H1 (cell line): ENCODE data around the gene FOXN1. TPM values are rescaled to one million over a fixed set of nuclear protein-coding genes. Genes with fewer than 3 reads are reported as not detected.

ENCODE experiments used
- CTCF ChIA-PET: fragments of 300-600 bp; sonication (Branson Sonifier 250); formaldehyde crosslinking; loops from one replicate; lab custom pipeline; 2021; ENCODE audit not compliant: partially characterized antibody; lab: Charles Lee
- POLR2A ChIA-PET: fragments of 300-600 bp; sonication (Branson Sonifier 250); formaldehyde crosslinking; loops from one replicate; lab custom pipeline; 2021; ENCODE audit warnings: inconsistent platforms; ENCODE audit not compliant: partially characterized antibody; lab: Charles Lee
- DNase-seq, 2 experiments: peaks; one replicate each; pipeline versions ENCODE4 v3.0.0 to v3.0.0-alpha.2; 2010 to 2022; ENCODE audit warnings: low spot score in 2 of 2, low read depth in 1 of 2, mixed read lengths in 1 of 2
- FAIRE-seq: peaks from 2 replicates; lab custom pipeline; 2011; peaks lifted over from hg19 to GRCh38; lab: Jason Lieb, UNC
- H2AFZ ChIP-seq: 2 replicates; pipeline ENCODE4 v1.8.1; 2012; ENCODE audit warnings: low read length, inconsistent platforms
- H2AK5ac ChIP-seq: 2 replicates; pipeline ENCODE4 v1.6.1; 2013; ENCODE audit warnings: low read depth, low read length
- H2BK120ac ChIP-seq: replicated peaks from 2 replicates; pipeline ENCODE3; 2013; ENCODE audit warnings: low read depth, low read length, inconsistent platforms
- H2BK12ac ChIP-seq: 2 replicates; pipeline ENCODE4 v1.6.1; 2013; ENCODE audit warnings: low read depth, low read length
- H2BK15ac ChIP-seq: 2 replicates; pipeline ENCODE4 v1.6.1; 2013; ENCODE audit warnings: low read length
- H2BK20ac ChIP-seq: 2 replicates; pipeline ENCODE4 v1.6.1; 2013; ENCODE audit warnings: low read length
- H2BK5ac ChIP-seq: 2 replicates; pipeline ENCODE4 v1.6.1; 2013; ENCODE audit warnings: low read depth, low read length
- H3K14ac ChIP-seq: 2 replicates; pipeline ENCODE4 v1.6.1; 2013; ENCODE audit warnings: inconsistent platforms; ENCODE audit not compliant: insufficient read length
- H3K18ac ChIP-seq: 2 replicates; pipeline ENCODE4 v1.6.1; 2013; ENCODE audit warnings: low read length; ENCODE audit errors: extremely low read depth
- H3K23ac ChIP-seq: 2 replicates; pipeline ENCODE4 v1.6.1; 2013; ENCODE audit warnings: inconsistent platforms; ENCODE audit not compliant: insufficient read length
- H3K23me2 ChIP-seq: 2 replicates; pipeline ENCODE4 v1.6.1; 2013; ENCODE audit warnings: low read depth, low read length
- H3K27ac ChIP-seq: 2 replicates; pipeline ENCODE4 v1.6.1; 2011; ENCODE audit warnings: low read depth, low read length, inconsistent platforms
- H3K27me3 ChIP-seq, 4 experiments: replicated peaks in 1 of 4; 1 replicate in 1 of 4; 2 replicates in 3 of 4; pipeline versions ENCODE4 v1.6.1 to v1.8.1; 2011 to 2013; ENCODE audit warnings: low read length in 3 of 4, mild to moderate bottlenecking in 3 of 4, inconsistent platforms in 2 of 4, mixed read lengths in 2 of 4, moderate library complexity in 1 of 4; ENCODE audit not compliant: control insufficient read depth in 3 of 4, insufficient read depth in 3 of 4; ENCODE audit errors: extremely low read depth in 1 of 4
- H3K36me3 ChIP-seq, 4 experiments: 2 replicates each; pipeline versions ENCODE4 v1.6.1 to v1.8.1; 2011 to 2013; ENCODE audit warnings: mild to moderate bottlenecking in 4 of 4, low read length in 3 of 4, moderate library complexity in 2 of 4, control low read depth in 1 of 4, inconsistent platforms in 1 of 4; ENCODE audit not compliant: insufficient read depth in 4 of 4, control insufficient read depth in 2 of 4
- H3K4ac ChIP-seq: replicated peaks from 2 replicates; pipeline ENCODE3; 2013; ENCODE audit warnings: low read length, low read depth, mixed read lengths, inconsistent platforms; ENCODE audit not compliant: insufficient read length
- H3K4me1 ChIP-seq, 4 experiments: replicated peaks in 1 of 4; 1 replicate in 1 of 4; 2 replicates in 3 of 4; pipeline versions ENCODE4 v1.6.1 to v1.8.1; 2011 to 2013; ENCODE audit warnings: low read length in 3 of 4, inconsistent platforms in 2 of 4, mixed read lengths in 1 of 4; ENCODE audit not compliant: insufficient read depth in 4 of 4, control insufficient read depth in 3 of 4
- H3K4me2 ChIP-seq, 2 experiments: 2 replicates each; pipeline versions ENCODE4 v1.6.1 to v1.8.1; 2011 to 2013; ENCODE audit warnings: low read depth in 2 of 2, low read length in 2 of 2, control low read depth in 1 of 2, inconsistent platforms in 1 of 2, mild to moderate bottlenecking in 1 of 2; ENCODE audit not compliant: insufficient read depth in 1 of 2
- H3K4me3 ChIP-seq, 4 experiments: fragments of 200-600, 300-600 bp in 1 of 4; sonication (generic), shearing (Covaris generic), sonication (Bioruptor Twin) in 1 of 4; 2 replicates each; pipeline versions ENCODE4 v1.5.1 to v1.8.1; 2011 to 2016; ENCODE audit warnings: low read length in 4 of 4, low read depth in 3 of 4, control low read depth in 2 of 4, inconsistent platforms in 2 of 4, mild to moderate bottlenecking in 2 of 4, mixed read lengths in 1 of 4, moderate library complexity in 1 of 4; ENCODE audit not compliant: insufficient read depth in 2 of 4; ENCODE audit errors: extremely low read depth in 1 of 4
- H3K56ac ChIP-seq: replicated peaks from 2 replicates; pipeline ENCODE3; 2013; ENCODE audit warnings: low read depth, mild to moderate bottlenecking, mixed read lengths, low read length, inconsistent platforms; ENCODE audit not compliant: insufficient read length
- H3K79me1 ChIP-seq: 2 replicates; pipeline ENCODE4 v1.6.1; 2013; ENCODE audit warnings: low read depth, low read length, control low read depth
- H3K79me2 ChIP-seq, 2 experiments: 2 replicates each; pipeline versions ENCODE4 v1.6.1 to v1.8.1; 2012 to 2013; ENCODE audit warnings: low read length in 2 of 2, mild to moderate bottlenecking in 2 of 2, inconsistent platforms in 1 of 2; ENCODE audit not compliant: insufficient read depth in 2 of 2, control insufficient read depth in 1 of 2
- H3K9ac ChIP-seq, 4 experiments: replicated peaks in 1 of 4; 1 replicate in 1 of 4; 2 replicates in 3 of 4; pipeline versions ENCODE4 v1.6.1 to v1.8.1; 2011 to 2013; ENCODE audit warnings: low read depth in 3 of 4, low read length in 3 of 4, control low read depth in 2 of 4, mild to moderate bottlenecking in 2 of 4, moderate library complexity in 2 of 4, inconsistent platforms in 1 of 4; ENCODE audit errors: extremely low read depth in 1 of 4
- H3K9me3 ChIP-seq, 2 experiments: 2 replicates each; pipeline versions ENCODE4 v1.6.1 to v1.8.1; 2012 to 2013; ENCODE audit warnings: mild to moderate bottlenecking in 2 of 2, moderate library complexity in 2 of 2, control low read depth in 1 of 2, inconsistent platforms in 1 of 2, low read depth in 1 of 2, low read length in 1 of 2, mixed read lengths in 1 of 2; ENCODE audit not compliant: insufficient read depth in 2 of 2
- H4K20me1 ChIP-seq, 2 experiments: replicated peaks in 1 of 2; 2 replicates each; pipeline versions ENCODE3 to v1.8.1; 2011 to 2013; ENCODE audit warnings: inconsistent platforms in 2 of 2, low read length in 2 of 2, mild to moderate bottlenecking in 1 of 2; ENCODE audit not compliant: insufficient read depth in 2 of 2, control insufficient read depth in 1 of 2
- H4K5ac ChIP-seq: 2 replicates; pipeline ENCODE4 v1.6.1; 2013; ENCODE audit warnings: low read length, low read depth, mixed read lengths, inconsistent platforms; ENCODE audit not compliant: insufficient read length
- H4K8ac ChIP-seq: 2 replicates; pipeline ENCODE4 v1.8.0; 2013; ENCODE audit warnings: mild to moderate bottlenecking, moderate library complexity, low read length, inconsistent platforms; ENCODE audit not compliant: insufficient read depth; ENCODE audit errors: extremely low read depth
- H4K91ac ChIP-seq: replicated peaks from 2 replicates; pipeline ENCODE3; 2013; ENCODE audit warnings: low read length, mixed read lengths, inconsistent platforms; ENCODE audit not compliant: insufficient read length
- ASH2L ChIP-seq: fragments of 200-600, 300-600 bp; sonication (generic); IDR thresholded peaks from one replicate; pipeline ENCODE4 v1.7.1; 2017; ENCODE audit warnings: low read length
- BCL11A ChIP-seq, 2 experiments: IDR thresholded peaks; one replicate each; pipeline ENCODE4 v1.6.1; 2011; ENCODE audit warnings: low read depth in 2 of 2, low read length in 2 of 2, mild to moderate bottlenecking in 2 of 2
- CBX8 ChIP-seq: fragments of 300-800, 300-1000 bp; sonication (generic); IDR thresholded peaks from 2 replicates; pipeline ENCODE4 v1.7.1; 2016; ENCODE audit warnings: low read depth, low read length, borderline replicate concordance
- CHD1 ChIP-seq: IDR thresholded peaks from 2 replicates; pipeline ENCODE4 v1.6.1; 2012; ENCODE audit warnings: low read depth, low read length, improper control_type of control experiment
- CREB1 ChIP-seq: IDR thresholded peaks from 2 replicates; pipeline ENCODE4 v1.6.1; 2012; ENCODE audit warnings: inconsistent platforms
- JUND ChIP-seq: IDR thresholded peaks from 2 replicates; pipeline ENCODE4 v1.6.1; 2011; ENCODE audit warnings: mild to moderate bottlenecking, improper control_type of control experiment, low read length
- KDM1A ChIP-seq: fragments of 200-600, 300-600 bp; sonication (generic); IDR thresholded peaks from 2 replicates; pipeline ENCODE4 v1.7.1; 2016; ENCODE audit warnings: mild to moderate bottlenecking, low read length, borderline replicate concordance
- NANOG ChIP-seq: IDR thresholded peaks from 2 replicates; pipeline ENCODE4 v1.6.1; 2011; ENCODE audit warnings: low read length, low read depth, mild to moderate bottlenecking, inconsistent platforms; ENCODE audit not compliant: insufficient read depth, poor library complexity, severe bottlenecking
- RXRA ChIP-seq: IDR thresholded peaks from 2 replicates; pipeline ENCODE4 v1.6.1; 2011; ENCODE audit warnings: low read depth, mild to moderate bottlenecking, low read length, moderate library complexity; ENCODE audit not compliant: insufficient read depth
- SAP30 ChIP-seq: fragments of 300-600 bp; sonication (generic); IDR thresholded peaks from 2 replicates; pipeline ENCODE4 v1.7.1; 2012; ENCODE audit warnings: low read length, moderate library complexity, mild to moderate bottlenecking, inconsistent platforms; ENCODE audit not compliant: insufficient read depth, insufficient replicate concordance
- SP2 ChIP-seq: IDR thresholded peaks from 2 replicates; pipeline ENCODE4 v1.6.1; 2012; ENCODE audit warnings: mild to moderate bottlenecking, low read length, inconsistent platforms
- TAF1 ChIP-seq: IDR thresholded peaks from 2 replicates; pipeline ENCODE4 v1.6.1; 2011; ENCODE audit warnings: mild to moderate bottlenecking, low read depth, low read length
- TAF7 ChIP-seq: optimal IDR thresholded peaks from 2 replicates; pipeline ENCODE3; 2011; ENCODE audit warnings: low read depth, mild to moderate bottlenecking, inconsistent platforms, low read length, moderate library complexity, borderline replicate concordance
- WGBS, 2 experiments: shearing (Covaris generic) in 1 of 2; methylation state at CpG; one replicate each; pipeline versions ENCODE4 v1.1.6 to v1.1.7; 2013 to 2015; ENCODE audit warnings: low lambda C conversion rate in 2 of 2, mixed read lengths in 2 of 2, inconsistent platforms in 1 of 2, low coverage in 1 of 2, missing lambda C conversion rate in 1 of 2; ENCODE audit not compliant: insufficient replicate concordance in 2 of 2, insufficient coverage in 1 of 2, insufficient read length in 1 of 2; ENCODE audit errors: extremely low coverage in 1 of 2, missing lambda C conversion rate in 1 of 2; 5-methylcytosine and 5-hydroxymethylcytosine counted together
- polyA plus RNA-seq, 7 experiments: library from polyadenylated mRNA; depleted of rRNA in 3 of 7; stranded (reverse) in 5 of 7; unstranded in 2 of 7; fragments of >200 nt in 5 of 7; fragments of 200-250 nt in 2 of 7; gene quantifications; 1 replicate in 5 of 7; 2 replicates in 1 of 7; 4 replicates in 1 of 7; pipeline versions ENCODE4 v1.2.1 to v1.2.3, GENCODE V29; 2011 to 2013; ENCODE audit warnings: missing spikeins in 2 of 7, mixed read lengths in 2 of 7
- total RNA-seq: library from RNA; stranded (reverse); fragmentation: NEBNext Ultra II Directional; extraction: Animal tissue kit (Norgen Biotek cat#: 25700); gene quantifications from 2 replicates; pipeline ENCODE4 v1.2.1, GENCODE V29; 2021

The FOXN1 gene
- total and polyA plus RNA-seq, 2 of the 8 experiments (the other 6 are each of a cell fraction or from before 2014, with no cell fraction given), result not detected

- Histone ChIP-seq H3K56ac (no peak overlapping the region), H3K9me3 (no peaks in the 10 kb centered on the region), H4K20me1 (peaks cover 2 to 4% of the 10 kb centered on the region in 2 experiments), H2BK120ac (no peak overlapping the region), H3K4me2 (no peak overlapping the region; a peak in 1 of 4 replicates), H3K23ac (no peak overlapping the region), H2BK5ac (no peak overlapping the region), H3K36me3 (peaks cover 0 to 3% (median 0%) of the 10 kb centered on the region in 4 experiments; a peak in 3 of 8 replicates), H3K9ac (no peak overlapping the region), H4K91ac (no peak overlapping the region), H2BK15ac (no peak overlapping the region), H3K79me2 (peaks cover 0 to 16% of the 10 kb centered on the region in 2 experiments; a peak in 2 of 4 replicates), H3K27ac (no peak overlapping the region), H2BK20ac (no peak overlapping the region), H3K14ac (no peak overlapping the region), H2AK5ac (no peak overlapping the region), H3K4me3 (0 out of 8 replicates have a peak overlapping the region, but pooled peaks of 1 of the 4 experiments have one; percentile 88), H4K5ac (no peak overlapping the region), H3K27me3 (peaks cover 0 to 8% (median 4%) of the 10 kb centered on the region in 4 experiments; a peak in 4 of 7 replicates), H3K18ac (no peak overlapping the region), H2BK12ac (no peak overlapping the region), H3K4me1 (0 out of 7 replicates have a peak, but pooled peaks cover 0 to 2% (median 0%) of the 10 kb centered on the region in 4 experiments), H3K4ac (no peak overlapping the region), H3K79me1 (no peaks in the 10 kb centered on the region), H4K8ac (no peak overlapping the region), H3K23me2 (peaks cover 6% of the 10 kb centered on the region), H2AFZ (no peak overlapping the region)
- ChIA-PET CTCF (interaction anchor here (2.5 to 6.0 kb wide), 2 partner anchors 21 to 29 kb away, joined by 5 to 58 read pairs; no protein-coding TSS in a partner anchor), POLR2A (interaction anchor here (0.6 to 4.8 kb wide), 3 partner anchors 12 to 73 kb away, joined by 3 to 23 read pairs (median 3); partner anchors contain the start of gene UNC119)
- WGBS, 2 experiments, result 81% methylated on average over 1 of the region's 1 CpG; no CpG with 5 or more reads in 1 of the 2 experiments
- DNase-seq, result no peak
- no peak for FAIRE-seq
- TF ChIP-seq ASH2L (no peak), NANOG (no peak), JUND (no peak), SP2 (no peak), TAF1 (no peak), RXRA (no peak), CBX8 (no peak), TAF7 (no peak), BCL11A (IDR thresholded peaks at IDR 0.05; ENCODE audit: low read depth in 2 of 2, low read length in 2 of 2) (no peak), SAP30 (no peak), CHD1 (no peak), KDM1A (no peak), CREB1 (no peak)
Measured at GRCh38 chr17:28569446-28569845, 63.3 kb downstream of the FOXN1 start.
